Mesodermal cell (in vitro differentiated cells): ENCODE measurements around the gene NUDT4.
A peak's percentile ranks its signal among the peaks of the same experiment; 100 is the strongest.
"Not testable (repeated sequence)": the region's sequence is repeated elsewhere in the genome, so short reads cannot be mapped to it uniquely, and the experiment has no call there.

Experiments used
- H3K27ac ChIP-seq: 2 replicates; pipeline ENCODE4 v1.7.0; 2013; ENCODE audit warnings: mild to moderate bottlenecking, low read depth, low read length, moderate library complexity; ENCODE audit not compliant: severe bottlenecking
- H3K36me3 ChIP-seq: 2 replicates; pipeline ENCODE4 v1.7.1; 2013; ENCODE audit warnings: mild to moderate bottlenecking, low read length, moderate library complexity; ENCODE audit not compliant: control insufficient read depth, insufficient read depth
- H3K4me1 ChIP-seq: one replicate; pipeline ENCODE4 v1.7.1; 2013; ENCODE audit warnings: mild to moderate bottlenecking, low read length; ENCODE audit not compliant: insufficient read depth, control insufficient read depth, poor library complexity, severe bottlenecking
- H3K4me3 ChIP-seq: 2 replicates; pipeline ENCODE4 v1.7.0; 2013; ENCODE audit warnings: low read length, control low read depth, mild to moderate bottlenecking; ENCODE audit not compliant: insufficient read depth, poor library complexity, severe bottlenecking; ENCODE audit errors: extremely low read depth
- H3K9me3 ChIP-seq: 2 replicates; pipeline ENCODE4 v1.7.1; 2013; ENCODE audit warnings: mild to moderate bottlenecking, low read length, moderate library complexity; ENCODE audit not compliant: control insufficient read depth
- WGBS, 2 experiments: methylation state at CpG; one replicate each; pipeline ENCODE4 v1.1.5; 2013; ENCODE audit warnings: missing lambda C conversion rate in 2 of 2; ENCODE audit not compliant: insufficient coverage in 2 of 2; 5-methylcytosine and 5-hydroxymethylcytosine counted together

Gene NUDT4

GRCh38 chr12:93402333-93403311 lies 24.9 kb downstream of the NUDT4 start:
- peaks cover 43% of the 10 kb centered on the region for H3K36me3 ChIP-seq
- no peaks in the 10 kb centered on the region for H3K9me3 ChIP-seq
- H3K4me1 ChIP-seq = no peaks in the 10 kb centered on the region
- 95 to 100% methylated on average over 5 to 6 of the region's 11 CpGs for WGBS, 2 experiments
- no peak overlapping the region for H3K27ac ChIP-seq
- H3K4me3 ChIP-seq = no peak overlapping the region

- Histone ChIP-seq H3K4me3 (no peak overlapping the region), H3K27ac (no peak overlapping the region), H3K9me3 (no peaks in the 10 kb centered on the region), H3K36me3 (peaks cover 33% of the 10 kb centered on the region), H3K4me1 (no peaks in the 10 kb centered on the region)
- WGBS, 2 experiments = 100% methylated on average over 1 to 4 of the region's 7 CpGs
Observed at GRCh38 chr12:93403988-93404803, 26.5 kb downstream of the NUDT4 start.

GRCh38 chr12:93404961-93405849 lies 27.5 kb downstream of the NUDT4 start:
- peaks cover 38% of the 10 kb centered on the region for H3K36me3 ChIP-seq
- H3K4me3 ChIP-seq = no peak overlapping the region
- no peak overlapping the region for H3K27ac ChIP-seq
- H3K4me1 ChIP-seq = no peaks in the 10 kb centered on the region
- H3K9me3 ChIP-seq = no peaks in the 10 kb centered on the region
- 100% methylated on average over 2 of the region's 6 CpGs; no CpG with 5 or more reads in 1 of the 2 experiments for WGBS, 2 experiments

GRCh38 chr12:93407054-93407962 lies 29.6 kb downstream of the NUDT4 start:
- Histone ChIP-seq H3K4me3 (no peak overlapping the region), H3K36me3 (peaks cover 44% of the 10 kb centered on the region), H3K27ac (peak overlapping the region; percentile 18), H3K4me1 (no peaks in the 10 kb centered on the region), H3K9me3 (no peaks in the 10 kb centered on the region)
- WGBS, 2 experiments = 90 to 96% methylated on average over 5 of the region's 6 CpGs

- peaks cover 38% of the 10 kb centered on the region for H3K36me3 ChIP-seq
- H3K27ac ChIP-seq = no peak overlapping the region
- no peak overlapping the region for H3K4me3 ChIP-seq
- no peaks in the 10 kb centered on the region for H3K4me1 ChIP-seq
- WGBS, 2 experiments = 100% methylated on average over 2 of the region's 2 CpGs; no CpG with 5 or more reads in 1 of the 2 experiments
- H3K9me3 ChIP-seq = no peaks in the 10 kb centered on the region
Observed at GRCh38 chr12:93407963-93408283, 30.2 kb downstream of the NUDT4 start.

- no peak overlapping the region for H3K4me3 ChIP-seq
- H3K9me3 ChIP-seq = no peaks in the 10 kb centered on the region
- no peaks in the 10 kb centered on the region for H3K4me1 ChIP-seq
- peaks cover 29% of the 10 kb centered on the region for H3K36me3 ChIP-seq
- no peak overlapping the region for H3K27ac ChIP-seq
Observed at GRCh38 chr12:93408813-93409212, 31.1 kb downstream of the NUDT4 start.

GRCh38 chr12:93409343-93410187 lies 31.8 kb downstream of the NUDT4 start:
- H3K27ac ChIP-seq, H3K4me1 ChIP-seq, H3K4me3 ChIP-seq, H3K9me3 ChIP-seq: not testable (repeated sequence)
- H3K36me3 ChIP-seq = peaks cover 29% of the 10 kb centered on the region
- no CpG with 5 or more reads among the region's 4 CpGs for WGBS, 2 experiments

GRCh38 chr12:93411060-93411459 lies 33.3 kb downstream of the NUDT4 start:
- Histone ChIP-seq H3K36me3 (peaks cover 28% of the 10 kb centered on the region), H3K27ac (peak overlapping the region; percentile 13)
- not testable (repeated sequence) for H3K4me1 ChIP-seq, H3K4me3 ChIP-seq, H3K9me3 ChIP-seq
- WGBS, 2 experiments = 90 to 92% methylated on average over 2 to 5 of the region's 6 CpGs

- peaks cover 25% of the 10 kb centered on the region for H3K36me3 ChIP-seq
- not testable (repeated sequence) for H3K4me1 ChIP-seq, H3K27ac ChIP-seq, H3K4me3 ChIP-seq, H3K9me3 ChIP-seq
- 100% methylated on average over 2 of the region's 8 CpGs for WGBS, 2 experiments
Observed at GRCh38 chr12:93412396-93412795, 34.7 kb downstream of the NUDT4 start.
